IMR-90 (cell line): ENCODE results near the gene LFNG. TPM values are rescaled to one million over a fixed set of nuclear protein-coding genes. Genes with fewer than 3 reads are reported as not detected.
"Not testable (repeated sequence)": the region's sequence is repeated elsewhere in the genome, so short reads cannot be mapped to it uniquely, and the experiment has no call there.

ENCODE experiments used
- ATAC-seq: fragments of 200-7000 bp; cut with Tn5 transposase; 2 replicates; pipeline ENCODE4 v1.9.1; 2020; ENCODE audit warnings: low read depth, mild to moderate bottlenecking, moderate library complexity
- BruUV-seq: library from RNA; stranded (reverse); fragments of 400-500 nt; replicated peaks from 2 replicates; lab custom pipeline; 2021; lab: Mats Ljungman, UMichigan
- CTCF ChIA-PET: fragments of 300-600 bp; formaldehyde crosslinking; extraction: SDS; loops from one replicate; lab custom pipeline; 2021; ENCODE audit warnings: antibody characterized with exemption; lab: Yijun Ruan, JAX
- POLR2A ChIA-PET: fragments of 300-600 bp; sonication (Branson Sonifier 250); formaldehyde crosslinking; loops from one replicate; lab custom pipeline; 2022; ENCODE audit warnings: antibody characterized with exemption; ENCODE audit not compliant: unreplicated experiment; lab: Charles Lee
- DNase-seq: peaks from one replicate; pipeline ENCODE4 v3.0.0; 2013
- H2AFZ ChIP-seq: replicated peaks from 2 replicates; pipeline ENCODE3; 2013; ENCODE audit warnings: low read length, mild to moderate bottlenecking; ENCODE audit not compliant: poor library complexity
- H2AK5ac ChIP-seq: 2 replicates; pipeline ENCODE4 v1.6.1; 2013; ENCODE audit warnings: low read depth, low read length, inconsistent platforms
- H2AK9ac ChIP-seq: replicated peaks from 2 replicates; pipeline ENCODE3; 2013; ENCODE audit warnings: mild to moderate bottlenecking, low read depth, low read length, moderate library complexity; ENCODE audit not compliant: poor library complexity
- H2BK120ac ChIP-seq: 2 replicates; pipeline ENCODE4 v1.6.1; 2013; ENCODE audit warnings: low read depth, low read length, inconsistent platforms
- H2BK15ac ChIP-seq: 3 replicates; pipeline ENCODE4 v1.6.1; 2013; ENCODE audit warnings: low read depth, low read length, inconsistent platforms
- H2BK20ac ChIP-seq: 2 replicates; pipeline ENCODE4 v1.6.1; 2013; ENCODE audit warnings: low read depth, mild to moderate bottlenecking, inconsistent platforms, low read length, moderate library complexity
- H2BK5ac ChIP-seq: 2 replicates; pipeline ENCODE4 v1.6.1; 2013; ENCODE audit warnings: mild to moderate bottlenecking, low read depth, low read length, inconsistent platforms; ENCODE audit not compliant: poor library complexity, severe bottlenecking
- H3K14ac ChIP-seq: replicated peaks from 2 replicates; pipeline ENCODE4 v1.6.1; 2013; ENCODE audit warnings: low read depth, low read length, inconsistent platforms
- H3K18ac ChIP-seq: 2 replicates; pipeline ENCODE4 v1.6.1; 2013; ENCODE audit warnings: low read depth, low read length, control low read depth
- H3K23ac ChIP-seq: 2 replicates; pipeline ENCODE4 v1.6.1; 2013; ENCODE audit warnings: low read depth, low read length, inconsistent platforms
- H3K27ac ChIP-seq: 2 replicates; pipeline ENCODE4 v1.5.1; 2013; ENCODE audit warnings: mild to moderate bottlenecking, control low read depth, low read length; ENCODE audit not compliant: insufficient read depth
- H3K27me3 ChIP-seq: 2 replicates; pipeline ENCODE4 v1.6.1; 2013; ENCODE audit warnings: low read length; ENCODE audit not compliant: control insufficient read depth, insufficient read depth
- H3K36me3 ChIP-seq: 2 replicates; pipeline ENCODE4 v1.6.1; 2013; ENCODE audit warnings: low read length, mixed read lengths; ENCODE audit not compliant: control insufficient read depth, insufficient read depth
- H3K4ac ChIP-seq: 2 replicates; pipeline ENCODE4 v1.6.1; 2013; ENCODE audit warnings: low read depth, low read length, inconsistent platforms
- H3K4me1 ChIP-seq: 2 replicates; pipeline ENCODE4 v1.6.1; 2013; ENCODE audit warnings: low read length, mixed read lengths; ENCODE audit not compliant: control insufficient read depth, insufficient read depth
- H3K4me2 ChIP-seq: 2 replicates; pipeline ENCODE4 v1.6.1; 2013; ENCODE audit warnings: low read depth, mild to moderate bottlenecking, control low read depth, low read length, moderate library complexity
- H3K4me3 ChIP-seq: 2 replicates; pipeline ENCODE4 v1.5.1; 2013; ENCODE audit warnings: low read depth, mild to moderate bottlenecking, control low read depth, low read length, moderate library complexity; ENCODE audit not compliant: insufficient read depth
- H3K56ac ChIP-seq: 2 replicates; pipeline ENCODE4 v1.6.1; 2013; ENCODE audit warnings: low read length, inconsistent platforms; ENCODE audit not compliant: insufficient read depth; ENCODE audit errors: extremely low read depth
- H3K79me1 ChIP-seq, 2 experiments: 2 replicates each; pipeline ENCODE4 v1.6.1; 2013; ENCODE audit warnings: low read length in 2 of 2, inconsistent platforms in 1 of 2, low read depth in 1 of 2
- H3K9ac ChIP-seq: 2 replicates; pipeline ENCODE4 v1.6.1; 2013; ENCODE audit warnings: low read depth, low read length, control low read depth
- H3K9me1 ChIP-seq: 2 replicates; pipeline ENCODE4 v1.6.1; 2013; ENCODE audit warnings: low read length, inconsistent platforms; ENCODE audit not compliant: insufficient read depth
- H3K9me3 ChIP-seq: 2 replicates; pipeline ENCODE4 v1.6.1; 2013; ENCODE audit warnings: low read length; ENCODE audit not compliant: control insufficient read depth, insufficient read depth
- H4K20me1 ChIP-seq: 2 replicates; pipeline ENCODE4 v1.6.1; 2013; ENCODE audit warnings: low read length, inconsistent platforms; ENCODE audit not compliant: insufficient read depth
- H4K5ac ChIP-seq: 2 replicates; pipeline ENCODE4 v1.6.1; 2013; ENCODE audit warnings: mild to moderate bottlenecking, low read depth, low read length, control low read depth
- H4K8ac ChIP-seq, 2 experiments: 2 replicates each; pipeline ENCODE4 v1.6.1; 2013; ENCODE audit warnings: low read depth in 2 of 2, low read length in 2 of 2, control low read depth in 1 of 2, inconsistent platforms in 1 of 2
- H4K91ac ChIP-seq: 2 replicates; pipeline ENCODE4 v1.6.1; 2013; ENCODE audit warnings: low read depth, low read length, inconsistent platforms; ENCODE audit not compliant: insufficient read depth
- FOS ChIP-seq: fragments of 150-350 bp; IDR thresholded peaks from 2 replicates; pipeline ENCODE4 v1.6.1; 2016; ENCODE audit warnings: low read depth, low read length
- POLR2A ChIP-seq: IDR thresholded peaks from 2 replicates; pipeline ENCODE4 v1.6.1; 2012; ENCODE audit warnings: mild to moderate bottlenecking, low read depth, low read length
- WGBS, 2 experiments: methylation state at CpG; one replicate each; pipeline versions ENCODE4 v1.1.5 to v1.1.7; 2013; ENCODE audit warnings: missing lambda C conversion rate in 2 of 2; ENCODE audit not compliant: insufficient read length in 1 of 2; ENCODE audit errors: extremely low coverage in 2 of 2; 5-methylcytosine and 5-hydroxymethylcytosine counted together
- dilution Hi-C: fragments of 300-500 bp; cut with HindIII; formaldehyde crosslinking; loops from one replicate; pipeline ENCODE4 v1.14.3; 2018; ENCODE audit warnings: low sequenced_read_pairs; ENCODE audit not compliant: unreplicated experiment
- in situ Hi-C: fragments of 300-500 bp; cut with MboI; formaldehyde crosslinking; loops from 3 replicates; pipeline ENCODE4 v1.14.3; 2019; ENCODE audit warnings: low sequenced_read_pairs, inconsistent platforms, mixed read lengths
- intact Hi-C: fragments of 100-400 bp; cut with micrococcal nuclease; formaldehyde crosslinking; loops from 2 replicates; pipeline ENCODE4 v1.10.0; 2022
- polyA plus RNA-seq, 3 experiments: library from polyadenylated mRNA; depleted of rRNA; stranded (reverse); fragments of >200 nt; gene quantifications; 2 replicates each; pipeline ENCODE4 v1.2.3, GENCODE V29; 2012; ENCODE audit warnings: low replicate concordance in 1 of 3
- total RNA-seq: library from RNA; depleted of rRNA; stranded (reverse); fragments of >200 nt; gene quantifications from 2 replicates; pipeline ENCODE4 v1.2.3, GENCODE V29; 2012

LFNG gene
- total and polyA plus RNA-seq, 2 of the 4 experiments (the other 2 are of a cell fraction), result 1.8 to 5.1 TPM

- 100% methylated on average over 2 of the region's 16 CpGs; no CpG with 5 or more reads in 1 of the 2 experiments for WGBS, 2 experiments
- H2BK20ac ChIP-seq, result no peak overlapping the region
- dilution Hi-C loops, result no loop called here
- H2AFZ ChIP-seq, result peak overlapping the region; percentile 86
- peak overlapping the region; percentile 47 for H2BK120ac ChIP-seq
- H2BK15ac ChIP-seq, result peak overlapping the region; percentile 27; the same call in 1 of the 3 replicates
- H3K4me3 ChIP-seq, result no peak overlapping the region
- H3K23ac ChIP-seq, result no peak overlapping the region
- H3K56ac ChIP-seq, result no peak overlapping the region
- H4K20me1 ChIP-seq, result no peaks in the 10 kb centered on the region
- peak overlapping the region; percentile 72; the same call in 1 of the 2 replicates for H3K4ac ChIP-seq
- BruUV-seq, result no TSS peak
- H2AK5ac ChIP-seq, result peak overlapping the region; percentile 86
- H2BK5ac ChIP-seq, result peak overlapping the region; percentile 61
- H3K18ac ChIP-seq, result peak overlapping the region; percentile 89
- H3K27ac ChIP-seq, result peak overlapping the region; percentile 5; the same call in 1 of the 2 replicates
- peaks cover 29% of the 10 kb centered on the region for H3K4me1 ChIP-seq
- ChIA-PET CTCF (no interaction called here), POLR2A (no interaction called here)
- H3K9ac ChIP-seq, result no peak overlapping the region
- H3K9me3 ChIP-seq, result no peaks in the 10 kb centered on the region
- DNase-seq (no peak), ATAC-seq (no peak; the same call in 1 of the 2 replicates)
- no peaks in the 10 kb centered on the region for H3K36me3 ChIP-seq
- intact Hi-C loops, result no loop called here
- in situ Hi-C loops, result no loop called here
- TF ChIP-seq POLR2A (no peak), FOS (0 out of 2 replicates have a peak, but pooled peaks have one; percentile 46)
- H3K79me1 ChIP-seq, result peaks cover 0 to 6% of the 10 kb centered on the region in 2 experiments; a peak in 1 of 4 replicates
- peak overlapping the region; percentile 55 for H4K5ac ChIP-seq
- H4K8ac ChIP-seq, result peak overlapping the region in 1 of 2 experiments; percentile 80; a peak in 2 of 4 replicates
- no peaks in the 10 kb centered on the region for H3K27me3 ChIP-seq
- no peaks in the 10 kb centered on the region for H3K9me1 ChIP-seq
- no peak overlapping the region; the same call in 1 of the 2 replicates for H3K14ac ChIP-seq
- H2AK9ac ChIP-seq, result peak overlapping the region; percentile 91
- H4K91ac ChIP-seq, result peak overlapping the region; percentile 3; the same call in 1 of the 2 replicates
- H3K4me2 ChIP-seq, result peak overlapping the region; percentile 36
These were observed 10.8 kb downstream of the LFNG start for GRCh38 chr7:2530071-2530987.

- H2AFZ ChIP-seq, H3K4me3 ChIP-seq, DNase-seq, H3K27ac ChIP-seq, H2BK20ac ChIP-seq, H3K9me1 ChIP-seq, H3K9me3 ChIP-seq, H3K23ac ChIP-seq, H3K27me3 ChIP-seq, CTCF ChIA-PET, H3K9ac ChIP-seq, H4K91ac ChIP-seq, H3K18ac ChIP-seq, POLR2A ChIA-PET, dilution Hi-C loops, H4K20me1 ChIP-seq, H3K79me1 ChIP-seq, H3K14ac ChIP-seq, H3K56ac ChIP-seq, intact Hi-C loops, H3K4me2 ChIP-seq, H3K36me3 ChIP-seq, ATAC-seq, in situ Hi-C loops, BruUV-seq: not testable (repeated sequence)
- Histone ChIP-seq H2BK15ac (peak overlapping the region; percentile 27; the same call in 1 of the 3 replicates), H4K5ac (0 out of 2 replicates have a peak overlapping the region, but pooled peaks have one; percentile 6), H2BK120ac (peak overlapping the region; percentile 2; the same call in 1 of the 2 replicates), H4K8ac (peak overlapping the region in 1 of 2 experiments; percentile 9; a peak in 1 of 4 replicates), H3K4ac (0 out of 2 replicates have a peak overlapping the region, but pooled peaks have one; percentile 2), H2BK5ac (peak overlapping the region; percentile 15), H2AK9ac (peak overlapping the region; percentile 73), H3K4me1 (peaks cover 29% of the 10 kb centered on the region), H2AK5ac (peak overlapping the region; percentile 52; the same call in 1 of the 2 replicates)
- 90% methylated on average over 5 of the region's 43 CpGs; no CpG with 5 or more reads in 1 of the 2 experiments for WGBS, 2 experiments
These were observed 11.6 kb downstream of the LFNG start for GRCh38 chr7:2530994-2531795.
